HL-60 (cell line): ENCODE measurements around the gene SPDEF.

Experiments used
- CTCF ChIP-seq: IDR thresholded peaks from one replicate; pipeline ENCODE4 v1.5.1; 2011; ENCODE audit warnings: low read length, control low read depth, inconsistent platforms; ENCODE audit not compliant: insufficient read depth
- GABPA ChIP-seq: IDR thresholded peaks from 2 replicates; pipeline ENCODE4 v1.6.1; 2012; ENCODE audit warnings: low read depth
- REST ChIP-seq: IDR thresholded peaks from 2 replicates; pipeline ENCODE4 v1.6.1; 2012; ENCODE audit warnings: low read depth; ENCODE audit not compliant: insufficient replicate concordance

- TF ChIP-seq CTCF: no peak
- no peak for TF ChIP-seq REST
- TF ChIP-seq GABPA: no peak
Measured at GRCh38 chr6:34506718-34507117, 49.4 kb downstream of the SPDEF start.
